ENCODE results near the gene ZNF777. TPM values are rescaled to one million over a fixed set of nuclear protein-coding genes. Genes with fewer than 3 reads are reported as not detected.

The ZNF777 gene
- total RNA-seq (2021) (12.0 to 13.6 TPM (median 12.6 TPM) in 3 replicates), Bru-seq, nascent RNA (percentile 59 among the genes with signal in this experiment)
- long read RNA-seq, experiment 1, transcript ZNF777-201 (6 exons, 3,233 nt) = major isoform, 22 of 71 reads
- long read RNA-seq, experiment 1, partial matches to known transcripts = 9 of 71 reads
- long read RNA-seq, experiment 1, other reads (novel, unspliced or antisense) = 40 of 71 reads
- long read RNA-seq, experiment 2, partial matches to known transcripts = 7 of 18 reads
- long read RNA-seq, experiment 2, other reads (novel, unspliced or antisense) = 10 of 18 reads
- long read RNA-seq, experiment 3 = 0 reads

GRCh38 chr7:149460493-149461277 is at the start of gene ZNF777:
Gene ZNF777 (minus strand): TSS chr7:149461062. CDS start chr7:149456022, 5,040 bp downstream.
- no peak for TF ChIP-seq ERG (CRISPR knock-in tag; IDR thresholded peaks at IDR 0.05)
- peak; percentile 67 for TF ChIP-seq ZNF423 (CRISPR knock-in tag; IDR thresholded peaks at IDR 0.05)
- peak; percentile 53; the same call in 1 of the 2 replicates for TF ChIP-seq SP1 (CRISPR knock-in tag; conservative IDR thresholded peaks at IDR 0.05)
- TF ChIP-seq ZNF396 (CRISPR knock-in tag; IDR thresholded peaks at IDR 0.05; ENCODE audit: borderline replicate concordance) = no peak
- no peak for TF ChIP-seq HMGA2 (CRISPR knock-in tag; IDR thresholded peaks at IDR 0.05)
- peak; percentile 90 for TF ChIP-seq HMGXB4 (CRISPR knock-in tag; IDR thresholded peaks at IDR 0.05)
- peak; percentile 57; the same call in 1 of the 2 replicates for TF ChIP-seq E2F5 (CRISPR knock-in tag; IDR thresholded peaks at IDR 0.05)
- TF ChIP-seq FOXK1 (CRISPR knock-in tag; IDR thresholded peaks at IDR 0.05) = peak; percentile 41; the same call in 1 of the 2 replicates
- 0 out of 2 replicates have a peak, but pooled peaks have one; percentile 52 for TF ChIP-seq E2F1 (CRISPR knock-in tag; IDR thresholded peaks at IDR 0.05)
- TF ChIP-seq FOXP1 (CRISPR knock-in tag; IDR thresholded peaks at IDR 0.05; ENCODE audit: borderline replicate concordance) = peak; percentile 88
- TF ChIP-seq E2F4 (CRISPR knock-in tag; IDR thresholded peaks at IDR 0.05; ENCODE audit: borderline replicate concordance, low read depth) = no peak
- TF ChIP-seq CREM (CRISPR knock-in tag; IDR thresholded peaks at IDR 0.05) = no peak
- 0 out of 2 replicates have a peak, but pooled peaks have one; percentile 11 for TF ChIP-seq ZNF317 (CRISPR knock-in tag; IDR thresholded peaks at IDR 0.05; ENCODE audit: borderline replicate concordance, low read depth)
- 0 out of 2 replicates have a peak, but pooled peaks have one; percentile 50 for TF ChIP-seq CREB1 (CRISPR knock-in tag; IDR thresholded peaks at IDR 0.05)
- TF ChIP-seq GRHL2 (CRISPR knock-in tag; IDR thresholded peaks at IDR 0.05; ENCODE audit: insufficient replicate concordance, severe bottlenecking) = no peak
- TF ChIP-seq MYBL2 (CRISPR knock-in tag; IDR thresholded peaks at IDR 0.05) = no peak
- Mint-ChIP-seq H3K27ac (peak within 1 kb of the TSS; percentile 65; the same call in 1 of the 2 replicates), H3K4me3 (peak within 1 kb of the TSS; percentile 80), H3K36me3 (no peaks in the 10 kb centered on the region), H3K4me1 (peaks cover 17% of the 10 kb centered on the region), H3K9me3 (peaks cover 4% of the 10 kb centered on the region), H3K27me3 (ENCODE audit: low read depth) (peaks cover 36% of the 10 kb centered on the region)
- DNase-seq (ENCODE audit: low spot score) (peak; percentile 79), ATAC-seq (peak; percentile 90)
- ChIA-PET POLR2A (interaction anchor here (1.1 to 2.3 kb wide), 3 partner anchors 15 to 38 kb away, joined by 3 to 7 read pairs (median 3); no protein-coding TSS in a partner anchor), CTCF (interaction anchor here (0.7 to 3.1 kb wide), 14 partner anchors 14 to 395 kb away, joined by 3 to 30 read pairs (median 6); partner anchors contain the start of gene ZNF783)

Data from WTC11 (cell line).